Measurements from ENCODE around the gene CTF1. TPM values are rescaled to one million over a fixed set of nuclear protein-coding genes. Genes with fewer than 3 reads are reported as not detected.

CTF1 gene
- total and polyA plus RNA-seq, 9 donors = 7.0 to 22.4 (median 14.4) TPM

DNA sequence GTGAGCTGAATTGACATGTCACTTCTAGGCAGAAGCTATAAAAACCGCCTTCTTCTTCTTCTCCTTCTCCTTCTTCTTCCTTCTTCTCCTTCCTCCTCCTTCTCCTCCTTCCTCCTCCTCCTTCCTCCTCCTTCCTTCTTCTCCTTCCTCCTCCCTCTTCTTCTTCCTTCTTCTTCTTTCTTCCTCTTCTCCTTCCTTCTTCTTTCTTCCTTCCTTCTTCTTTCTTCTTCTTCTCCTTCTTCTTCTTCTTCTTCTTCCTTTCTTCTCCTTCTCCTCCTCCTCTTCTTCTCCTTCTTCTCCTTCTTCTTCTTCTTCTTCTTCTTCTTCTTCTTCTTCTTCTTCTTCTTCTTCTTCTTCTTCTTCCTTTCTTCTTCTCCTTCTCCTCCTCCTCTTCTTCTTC is 22.2 kb downstream of the CTF1 start:
- Histone ChIP-seq H3K4me1 (ENCODE audit: insufficient read depth) (no peaks in the 10 kb centered on the region), H3K27me3 (no peaks in the 10 kb centered on the region), H3K9me3 (no peaks in the 10 kb centered on the region), H3K36me3 (no peaks in the 10 kb centered on the region), H3K27ac (no peak overlapping the region), H3K4me3 (no peak overlapping the region)
- TF ChIP-seq CTCF (IDR thresholded peaks at IDR 0.05) (no peak), EP300 (IDR thresholded peaks at IDR 0.05) (no peak), POLR2A (IDR thresholded peaks at IDR 0.05) (no peak)
- no peak for DNase-seq
- intact Hi-C loops (cut with DNase I) = loop anchor here in 1 of 4 donors (2.0 kb wide), 1 partner anchor 72 kb away; no protein-coding TSS in a partner anchor
- 88 to 100% (median 97%) methylated on average over 1 of the region's 1 CpG for WGBS, 3 donors

GRCh38 chr16:30920891-30921290 is 24.5 kb downstream of the CTF1 start:
- Histone ChIP-seq H3K36me3 (no peaks in the 10 kb centered on the region), H3K9me3 (no peaks in the 10 kb centered on the region), H3K4me3 (no peak overlapping the region), H3K4me1 (ENCODE audit: insufficient read depth) (no peaks in the 10 kb centered on the region), H3K27me3 (no peaks in the 10 kb centered on the region), H3K27ac (no peak overlapping the region)
- 74 to 87% (median 77%) methylated on average over 2 of the region's 2 CpGs for WGBS, 3 donors
- intact Hi-C loops (cut with DNase I) = loop anchor here in 1 of 4 donors (1.0 kb wide), 1 partner anchor 77 kb away; no protein-coding TSS in a partner anchor
- TF ChIP-seq POLR2A (IDR thresholded peaks at IDR 0.05) (no peak), EP300 (IDR thresholded peaks at IDR 0.05) (no peak), CTCF (IDR thresholded peaks at IDR 0.05) (no peak)
- DNase-seq = peak in 1 of 5 donors; percentile 49

DNA sequence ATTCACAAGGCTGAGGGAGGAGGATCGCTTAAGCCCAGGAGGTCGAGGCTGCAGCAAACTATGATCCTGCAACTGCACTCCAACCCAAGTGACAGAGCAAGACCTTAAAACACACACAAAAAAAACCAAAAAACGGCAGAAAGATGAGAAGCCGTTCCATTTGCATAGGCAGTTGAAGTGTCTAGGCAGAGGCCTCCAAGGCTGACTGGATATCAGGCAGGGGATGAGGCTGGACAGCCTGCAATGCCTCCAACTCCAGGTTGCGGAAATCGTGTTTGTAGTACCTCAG is 25.0 kb downstream of the CTF1 start:
- WGBS, 3 donors = 19 to 29% (median 22%) methylated on average over 6 of the region's 6 CpGs
- peak overlapping the region; percentile 45 for H3K4me3 ChIP-seq
- no peaks in the 10 kb centered on the region for H3K27me3 ChIP-seq
- no peak for TF ChIP-seq POLR2A (IDR thresholded peaks at IDR 0.05)
- no peak for TF ChIP-seq CTCF (IDR thresholded peaks at IDR 0.05)
- intact Hi-C loops (cut with DNase I) = loop anchor here in 1 of 4 donors (1.0 kb wide), 1 partner anchor 77 kb away; no protein-coding TSS in a partner anchor
- H3K4me1 ChIP-seq (ENCODE audit: insufficient read depth) = no peaks in the 10 kb centered on the region
- no peak for DNase-seq
- H3K36me3 ChIP-seq = no peaks in the 10 kb centered on the region
- peak overlapping the region in 1 of 2 donors; percentile 97 for H3K27ac ChIP-seq
- no peaks in the 10 kb centered on the region for H3K9me3 ChIP-seq

GRCh38 chr16:30921748-30922419 is 25.5 kb downstream of the CTF1 start:
- Histone ChIP-seq H3K36me3 (no peaks in the 10 kb centered on the region), H3K27ac (peak overlapping the region; percentile 3 to 97), H3K4me1 (ENCODE audit: insufficient read depth) (no peaks in the 10 kb centered on the region), H3K9me3 (no peaks in the 10 kb centered on the region), H3K4me3 (peak overlapping the region; percentile 45), H3K27me3 (no peaks in the 10 kb centered on the region)
- peak; percentile 91 to 96 (median 94) for DNase-seq
- no peak for TF ChIP-seq EP300 (IDR thresholded peaks at IDR 0.05)
- no peak for TF ChIP-seq POLR2A (IDR thresholded peaks at IDR 0.05)
- TF ChIP-seq CTCF (IDR thresholded peaks at IDR 0.05) = peak; percentile 85 to 95 (median 88)
- intact Hi-C loops (cut with DNase I) = loop anchor here in 2 of 4 donors (1.0 to 2.0 kb wide), 2 partner anchors 27 to 78 kb away; partner anchors contain the start of gene ORAI3 (in 1 of the 2)
- 0 to 1% (median 1%) methylated on average over 32 to 37 of the region's 37 CpGs for whole genome bisulfite sequencing, 3 donors
